Peyer's patch (tissue), 4 donors: Measurements from ENCODE around the gene PTGES.

Source experiments
- CTCF ChIP-seq, 6 experiments: fragments of 450-650 bp in 4 of 6; fragments of 200-600 bp in 2 of 6; sonication (generic) in 1 of 6; IDR thresholded peaks; one replicate each; pipeline ENCODE4 v1.5.1; 2017 to 2019; ENCODE audit warnings: antibody characterized with exemption in 6 of 6, mild to moderate bottlenecking in 3 of 6, moderate library complexity in 1 of 6
- POLR2A ChIP-seq, 2 donors: fragments of 450-650 bp; IDR thresholded peaks; one replicate each; pipeline ENCODE4 v1.5.1; 2017; ENCODE audit warnings: antibody characterized with exemption in 2 of 2, mild to moderate bottlenecking in 2 of 2, moderate library complexity in 2 of 2

- TF ChIP-seq CTCF (IDR thresholded peaks at IDR 0.05) (no peak), POLR2A (IDR thresholded peaks at IDR 0.05) (no peak)
These were observed 34.9 kb downstream of the PTGES start for GRCh38 chr9:129717991-129718390.
